GF-D8 (cell line): Measurements from ENCODE around the gene HAPLN2.

ENCODE experiments used
- DNase-seq: peaks from one replicate; lab custom pipeline; 2025; lab: John Stamatoyannopoulos, UW

Gene HAPLN2

DNA sequence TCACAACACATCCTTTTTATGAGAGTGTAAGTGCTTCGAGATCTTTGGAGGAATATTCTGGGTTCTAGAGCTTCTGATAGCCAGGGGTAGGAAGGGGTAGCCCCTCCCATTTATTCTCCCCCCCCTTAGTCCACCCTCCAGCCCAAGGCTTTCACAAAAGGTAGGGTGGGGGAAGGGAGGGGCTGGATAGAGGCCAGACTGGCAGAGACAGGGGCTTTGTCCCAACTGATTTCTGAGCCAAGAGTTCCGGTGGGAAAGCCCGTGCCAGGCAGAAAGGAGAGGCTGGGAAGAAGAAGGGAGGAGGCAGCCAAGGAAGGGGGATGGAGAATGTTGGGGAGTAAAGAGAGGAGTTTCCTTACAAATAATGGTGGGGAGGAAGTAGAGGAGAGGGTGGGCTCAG is 25.8 kb downstream of the HAPLN2 start:
- DNase-seq: no peak

- DNase-seq: no peak
Observed at GRCh38 chr1:156645666-156646065, 26.5 kb downstream of the HAPLN2 start.

GRCh38 chr1:156646738-156647211 is 27.6 kb downstream of the HAPLN2 start:
- DNase-seq: no peak

GRCh38 chr1:156647351-156647750 is 28.1 kb downstream of the HAPLN2 start:
- DNase-seq: no peak

DNA sequence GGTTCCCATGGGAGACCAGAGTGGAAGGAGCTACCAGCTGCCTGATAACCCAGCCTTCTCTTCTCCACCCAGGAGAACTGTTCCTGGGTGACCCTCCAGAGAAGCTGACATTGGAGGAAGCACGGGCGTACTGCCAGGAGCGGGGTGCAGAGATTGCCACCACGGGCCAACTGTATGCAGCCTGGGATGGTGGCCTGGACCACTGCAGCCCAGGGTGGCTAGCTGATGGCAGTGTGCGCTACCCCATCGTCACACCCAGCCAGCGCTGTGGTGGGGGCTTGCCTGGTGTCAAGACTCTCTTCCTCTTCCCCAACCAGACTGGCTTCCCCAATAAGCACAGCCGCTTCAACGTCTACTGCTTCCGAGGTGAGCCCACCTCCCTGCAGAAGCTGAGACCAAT is 29.3 kb downstream of the HAPLN2 start:
- no peak for DNase-seq

GRCh38 chr1:156648951-156649350 is 29.7 kb downstream of the HAPLN2 start:
- no peak for DNase-seq

- DNase-seq: no peak
Observed at GRCh38 chr1:156652131-156652991, 33.1 kb downstream of the HAPLN2 start.

DNA sequence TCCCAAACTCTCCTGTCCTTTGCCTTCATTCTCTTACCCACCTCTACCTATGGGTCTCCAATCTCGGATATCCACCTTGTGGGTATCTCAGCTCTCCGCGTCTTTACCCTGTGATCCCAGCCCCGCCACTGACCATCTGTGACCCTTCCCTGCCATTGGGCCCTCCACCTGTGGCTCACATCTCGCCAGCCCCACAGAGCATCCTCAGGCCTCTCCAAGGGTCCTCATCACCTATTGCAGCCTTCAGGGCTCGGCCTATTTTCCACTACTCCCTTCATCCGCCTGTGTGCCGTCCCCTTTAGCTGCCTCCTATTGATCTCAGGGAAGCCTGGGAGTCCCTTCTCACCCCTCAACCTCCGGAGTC is 33.8 kb downstream of the HAPLN2 start:
- no peak for DNase-seq

DNA sequence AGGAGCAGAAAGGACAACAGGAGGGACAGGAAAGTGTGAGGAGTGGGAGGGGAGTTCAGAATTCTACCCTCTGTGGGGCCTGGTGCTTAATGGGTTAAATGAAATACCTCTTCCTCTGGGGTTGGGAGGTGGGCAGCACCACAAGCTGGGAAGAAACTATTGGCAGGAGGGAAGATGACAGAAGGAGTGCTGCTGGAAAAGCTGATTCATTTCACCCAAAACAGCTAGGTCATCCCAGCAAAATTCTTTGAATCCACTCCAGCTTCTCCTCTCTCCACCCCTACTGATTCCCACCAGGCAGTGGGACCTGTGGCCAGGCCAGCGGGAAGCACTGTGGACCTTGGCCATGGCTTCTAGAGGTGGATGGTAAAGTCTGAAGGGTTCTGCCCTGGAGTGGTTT is 35.5 kb downstream of the HAPLN2 start:
- DNase-seq: no peak

DNA sequence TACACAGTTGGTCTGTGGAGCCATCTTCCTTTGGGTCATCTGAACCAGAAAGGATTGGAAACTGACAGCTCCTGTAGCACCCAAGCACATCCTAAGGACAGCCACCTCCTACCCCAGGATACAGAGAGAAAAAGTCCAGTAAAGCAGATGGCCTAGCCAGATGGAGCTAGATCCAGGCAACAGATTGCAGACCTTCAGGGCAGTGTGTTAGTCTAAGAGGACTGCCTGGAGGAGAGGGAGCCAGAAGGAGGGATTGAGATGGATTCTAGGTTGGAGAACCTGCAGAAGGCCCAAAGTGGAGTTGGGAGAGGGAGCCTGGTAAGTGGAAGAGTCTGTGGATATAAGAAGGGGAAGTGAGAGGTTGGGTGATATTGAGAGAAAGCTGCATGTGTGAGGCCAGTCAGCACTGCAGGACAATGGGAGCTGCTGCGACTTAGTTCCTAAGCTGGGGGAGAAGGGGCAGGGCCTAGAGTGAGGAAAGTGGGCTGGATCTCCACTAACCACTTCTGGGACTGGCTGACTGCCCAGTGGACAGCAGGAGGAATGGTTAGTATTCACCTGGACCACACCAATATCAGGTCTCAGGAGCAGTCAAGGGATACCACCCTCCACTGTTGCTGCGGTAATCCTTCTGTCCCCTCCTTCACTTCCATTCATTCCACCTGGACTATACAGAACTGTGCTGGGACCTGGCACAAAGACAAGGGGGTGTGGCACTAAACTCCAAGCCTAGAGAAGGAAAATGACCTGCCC is 36.1 kb downstream of the HAPLN2 start:
- DNase-seq: no peak

DNA sequence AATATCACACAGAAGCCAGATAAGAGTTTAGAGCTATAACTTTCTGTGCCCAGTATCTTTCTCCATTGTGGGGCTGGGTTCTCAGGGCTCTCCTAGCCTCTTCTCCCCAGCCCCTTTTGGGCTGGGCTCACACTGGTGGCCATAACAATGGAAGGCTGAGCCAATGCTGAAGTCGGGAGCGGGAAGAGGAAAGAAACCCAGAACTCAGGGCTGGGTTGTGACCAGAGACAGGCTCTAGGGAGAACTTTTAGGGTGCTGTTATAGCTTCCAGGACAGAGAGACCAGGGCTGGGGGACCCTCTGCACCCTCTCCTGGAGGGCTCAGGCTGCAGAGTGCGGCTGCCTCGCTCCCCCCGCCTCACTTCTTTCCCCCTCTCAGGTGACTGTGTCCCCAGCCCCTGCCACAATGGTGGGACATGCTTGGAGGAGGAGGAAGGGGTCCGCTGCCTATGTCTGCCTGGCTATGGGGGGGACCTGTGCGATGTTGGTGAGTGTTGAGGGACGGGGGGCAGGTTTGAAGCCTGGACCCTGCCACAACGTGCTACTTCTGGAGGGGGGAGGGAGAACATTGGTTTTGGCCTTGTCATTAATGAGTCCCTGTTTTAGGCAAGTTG is 36.8 kb downstream of the HAPLN2 start:
- DNase-seq: no peak

GRCh38 chr1:156656806-156657740 is 37.9 kb downstream of the HAPLN2 start:
- DNase-seq: no peak

- DNase-seq: no peak
Observed at GRCh38 chr1:156657741-156658319, 38.6 kb downstream of the HAPLN2 start.

DNA sequence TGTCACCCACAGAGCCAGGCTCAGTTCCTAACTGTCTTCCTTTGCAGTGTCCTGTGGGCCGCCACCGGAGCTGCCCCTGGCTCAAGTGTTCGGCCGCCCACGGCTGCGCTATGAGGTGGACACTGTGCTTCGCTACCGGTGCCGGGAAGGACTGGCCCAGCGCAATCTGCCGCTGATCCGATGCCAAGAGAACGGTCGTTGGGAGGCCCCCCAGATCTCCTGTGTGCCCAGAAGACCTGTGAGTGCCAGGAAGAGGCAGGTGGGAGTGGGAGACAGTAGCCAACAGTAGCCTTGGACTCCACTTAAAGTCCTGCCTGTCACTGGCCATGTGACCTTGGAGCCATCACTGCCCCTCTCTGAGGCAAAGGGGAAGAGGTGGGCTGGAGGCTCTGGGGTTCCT is 39.3 kb downstream of the HAPLN2 start:
- DNase-seq: no peak

DNA sequence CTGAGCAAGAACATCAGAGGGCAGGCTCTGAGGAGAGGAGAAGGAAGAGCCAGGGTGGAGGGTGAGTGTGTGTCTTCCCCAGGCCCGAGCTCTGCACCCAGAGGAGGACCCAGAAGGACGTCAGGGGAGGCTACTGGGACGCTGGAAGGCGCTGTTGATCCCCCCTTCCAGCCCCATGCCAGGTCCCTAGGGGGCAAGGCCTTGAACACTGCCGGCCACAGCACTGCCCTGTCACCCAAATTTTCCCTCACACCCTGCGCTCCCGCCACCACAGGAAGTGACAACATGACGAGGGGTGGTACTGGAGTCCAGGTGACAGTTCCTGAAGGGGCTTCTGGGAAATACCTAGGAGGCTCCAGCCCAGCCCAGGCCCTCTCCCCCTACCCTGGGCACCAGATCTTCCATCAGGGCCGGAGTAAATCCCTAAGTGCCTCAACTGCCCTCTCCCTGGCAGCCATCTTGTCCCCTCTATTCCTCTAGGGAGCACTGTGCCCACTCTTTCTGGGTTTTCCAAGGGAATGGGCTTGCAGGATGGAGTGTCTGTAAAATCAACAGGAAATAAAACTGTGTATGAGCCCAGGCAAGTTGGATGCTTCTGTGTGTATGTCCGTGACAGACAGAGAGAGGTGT is 39.8 kb downstream of the HAPLN2 start:
- no peak for DNase-seq

GRCh38 chr1:156659661-156659987 is 40.4 kb downstream of the HAPLN2 start:
- DNase-seq: no peak

GRCh38 chr1:156659988-156660751 is 41.0 kb downstream of the HAPLN2 start:
- peak; percentile 75 for DNase-seq

- no peak for DNase-seq
Observed at GRCh38 chr1:156660752-156661112, 41.5 kb downstream of the HAPLN2 start.

DNA sequence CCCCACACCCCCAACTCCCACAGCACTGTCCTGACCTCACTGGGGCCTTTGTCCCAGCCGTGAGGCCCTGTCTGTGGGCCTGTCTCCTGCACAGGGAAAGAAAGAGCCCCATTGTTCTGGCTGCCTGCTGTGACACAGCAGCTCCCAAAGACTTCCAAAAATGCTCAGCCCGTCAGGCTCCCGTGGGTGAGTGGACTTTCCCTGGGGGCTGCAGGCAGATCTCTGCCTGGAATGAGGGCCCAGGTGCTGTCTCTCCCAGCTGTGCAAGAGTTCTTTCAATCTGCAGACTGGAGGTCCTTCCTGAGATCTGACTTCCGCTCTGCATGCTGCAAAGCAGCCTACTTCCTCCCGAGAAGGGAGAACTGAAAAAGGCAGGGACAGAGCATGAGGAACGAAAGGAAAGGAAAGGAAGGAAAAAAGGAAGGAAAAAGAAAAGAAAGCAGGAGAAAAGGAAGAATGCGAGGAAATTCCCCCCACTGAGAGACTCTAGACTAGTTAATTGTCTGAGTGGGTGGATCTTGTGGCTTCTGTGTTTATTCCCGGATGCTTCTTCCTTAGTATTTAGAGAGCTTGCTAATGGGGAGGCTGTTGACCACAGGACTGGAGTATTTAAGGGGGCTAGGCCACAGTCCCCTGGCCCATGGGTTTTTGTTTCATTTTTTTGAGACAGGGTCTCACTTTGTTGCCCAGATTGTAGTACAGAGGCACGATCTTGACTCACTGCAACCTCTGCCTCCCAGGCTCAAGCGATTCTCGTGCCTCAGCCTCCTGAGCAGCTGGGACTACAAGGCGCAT is 43.0 kb downstream of the HAPLN2 start:
- DNase-seq: no peak

- DNase-seq: no peak
Observed at GRCh38 chr1:156662800-156663055, 43.5 kb downstream of the HAPLN2 start.
